ENCODE measurements around the gene PERP. TPM values are rescaled to one million over a fixed set of nuclear protein-coding genes. Genes with fewer than 3 reads are reported as not detected.

PERP gene
- total and polyA plus RNA-seq, 2 donors from 2014 or later: 24.8 to 48.1 TPM

- no peak for TF ChIP-seq CTCF (IDR thresholded peaks at IDR 0.05; ENCODE audit: borderline replicate concordance, extremely low read depth, insufficient read depth)
Measured at GRCh38 chr6:138113588-138114210, 6.5 kb upstream of the PERP start.

GRCh38 chr6:138110229-138110628, 3.0 kb upstream of the PERP start:
- H3K4me3 ChIP-seq (ENCODE audit: low read length in 3 of 3): no peak overlapping the region
- FAIRE-seq (no peak), DNase-seq (no peak)
- no peak for TF ChIP-seq CTCF (IDR thresholded peaks at IDR 0.05; ENCODE audit: borderline replicate concordance, extremely low read depth, insufficient read depth)
- no peak overlapping the region for H3K27ac ChIP-seq (ENCODE audit: low read depth in 2 of 2, low read length in 2 of 2)
- intact Hi-C loops (cut with DNase I): loop anchor here (10.0 kb wide), 1 partner anchor 105 kb away; no protein-coding TSS in a partner anchor
- H3K4me1 ChIP-seq (ENCODE audit: control insufficient read depth in 2 of 3, insufficient read depth in 2 of 3, low read depth in 1 of 3, low read length in 3 of 3): peaks cover 0 to 5% (median 0%) of the 10 kb centered on the region in 3 donors
- no peaks in the 10 kb centered on the region for H3K9me3 ChIP-seq (ENCODE audit: control insufficient read depth in 2 of 3, insufficient read depth in 1 of 3, low read length in 3 of 3)
- H3K9ac ChIP-seq (ENCODE audit: low read length in 3 of 3): no peak overlapping the region
- peaks cover 4% of the 10 kb centered on the region for H3K27me3 ChIP-seq (ENCODE audit: control insufficient read depth, insufficient read depth, low read length)
- H3K36me3 ChIP-seq (ENCODE audit: control insufficient read depth in 2 of 3, insufficient read depth in 3 of 3, low read length in 3 of 3): no peaks in the 10 kb centered on the region

More at GRCh38 chr6:138113588-138114210, 6.5 kb upstream of the PERP start:
- Histone ChIP-seq H3K9ac (ENCODE audit: low read length in 3 of 3) (no peak overlapping the region), H3K27me3 (ENCODE audit: control insufficient read depth, insufficient read depth, low read length) (no peaks in the 10 kb centered on the region), H3K4me3 (ENCODE audit: low read length in 3 of 3) (no peak overlapping the region), H3K36me3 (ENCODE audit: control insufficient read depth in 2 of 3, insufficient read depth in 3 of 3, low read length in 3 of 3) (no peaks in the 10 kb centered on the region), H3K4me1 (ENCODE audit: control insufficient read depth in 2 of 3, insufficient read depth in 2 of 3, low read depth in 1 of 3, low read length in 3 of 3) (no peaks in the 10 kb centered on the region), H3K27ac (ENCODE audit: low read depth in 2 of 2, low read length in 2 of 2) (no peak overlapping the region), H3K9me3 (ENCODE audit: control insufficient read depth in 2 of 3, insufficient read depth in 1 of 3, low read length in 3 of 3) (no peaks in the 10 kb centered on the region)
- FAIRE-seq (no peak), DNase-seq (no peak)
- intact Hi-C loops (cut with DNase I): loop anchor here (10.0 kb wide), 1 partner anchor 109 kb away; no protein-coding TSS in a partner anchor

GRCh38 chr6:138109042-138109997, 2.1 kb upstream of the PERP start:
- Histone ChIP-seq H3K36me3 (ENCODE audit: control insufficient read depth in 2 of 3, insufficient read depth in 3 of 3, low read length in 3 of 3) (no peaks in the 10 kb centered on the region), H3K4me3 (ENCODE audit: low read length in 3 of 3) (no peak overlapping the region), H3K27me3 (ENCODE audit: control insufficient read depth, insufficient read depth, low read length) (peaks cover 4% of the 10 kb centered on the region), H3K27ac (ENCODE audit: low read depth in 2 of 2, low read length in 2 of 2) (no peak overlapping the region), H3K9me3 (ENCODE audit: control insufficient read depth in 2 of 3, insufficient read depth in 1 of 3, low read length in 3 of 3) (no peaks in the 10 kb centered on the region), H3K9ac (ENCODE audit: low read length in 3 of 3) (no peak overlapping the region), H3K4me1 (ENCODE audit: control insufficient read depth in 2 of 3, insufficient read depth in 2 of 3, low read depth in 1 of 3, low read length in 3 of 3) (peaks cover 0 to 8% (median 0%) of the 10 kb centered on the region in 3 donors)
- intact Hi-C loops (cut with DNase I): no loop called here
- FAIRE-seq: peak; percentile 87
- peak; percentile 95 for TF ChIP-seq CTCF (IDR thresholded peaks at IDR 0.05; ENCODE audit: borderline replicate concordance, extremely low read depth, insufficient read depth)
- DNase-seq: peak in 4 of 5 donors; percentile 54 to 69 (median 65)
